Measurements from ENCODE around the gene TGM4.

Gene TGM4

DNA sequence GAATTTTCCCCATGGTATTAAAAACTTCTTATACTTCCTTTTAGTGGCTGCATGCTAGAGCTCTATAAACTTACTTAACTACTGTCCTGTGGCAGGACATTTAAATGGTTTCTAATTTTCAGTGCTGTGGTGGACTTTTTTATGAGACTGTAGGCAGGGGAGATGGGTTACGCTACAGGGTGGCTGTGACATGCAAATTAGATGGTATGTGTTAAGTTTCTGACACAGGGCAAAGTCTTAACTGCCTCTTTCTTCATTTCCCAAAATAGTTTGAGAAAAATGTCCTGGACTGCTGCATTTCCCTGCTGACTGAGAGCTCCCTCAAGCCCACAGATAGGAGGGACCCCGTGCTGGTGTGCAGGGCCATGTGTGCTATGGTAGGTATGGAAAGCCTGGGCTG, 22.0 kb downstream of the TGM4 start:
- H3K79me2 ChIP-seq (ENCODE audit: control insufficient read depth, insufficient read depth, low read length, unreplicated experiment) = no peaks in the 10 kb centered on the region
- H3K36me3 ChIP-seq (ENCODE audit: insufficient read depth, low read length) = no peaks in the 10 kb centered on the region
- no peak overlapping the region for H3K4me3 ChIP-seq (ENCODE audit: low read depth, low read length)
- no peak overlapping the region for H2AFZ ChIP-seq (ENCODE audit: low read length, unreplicated experiment)
- H3K27me3 ChIP-seq (ENCODE audit: insufficient read depth, low read length) = no peaks in the 10 kb centered on the region
- H3K27ac ChIP-seq (ENCODE audit: low read depth, low read length) = no peak overlapping the region
- peaks cover 20% of the 10 kb centered on the region for H3K4me1 ChIP-seq (ENCODE audit: control insufficient read depth, insufficient read depth, low read length, unreplicated experiment)

DNA sequence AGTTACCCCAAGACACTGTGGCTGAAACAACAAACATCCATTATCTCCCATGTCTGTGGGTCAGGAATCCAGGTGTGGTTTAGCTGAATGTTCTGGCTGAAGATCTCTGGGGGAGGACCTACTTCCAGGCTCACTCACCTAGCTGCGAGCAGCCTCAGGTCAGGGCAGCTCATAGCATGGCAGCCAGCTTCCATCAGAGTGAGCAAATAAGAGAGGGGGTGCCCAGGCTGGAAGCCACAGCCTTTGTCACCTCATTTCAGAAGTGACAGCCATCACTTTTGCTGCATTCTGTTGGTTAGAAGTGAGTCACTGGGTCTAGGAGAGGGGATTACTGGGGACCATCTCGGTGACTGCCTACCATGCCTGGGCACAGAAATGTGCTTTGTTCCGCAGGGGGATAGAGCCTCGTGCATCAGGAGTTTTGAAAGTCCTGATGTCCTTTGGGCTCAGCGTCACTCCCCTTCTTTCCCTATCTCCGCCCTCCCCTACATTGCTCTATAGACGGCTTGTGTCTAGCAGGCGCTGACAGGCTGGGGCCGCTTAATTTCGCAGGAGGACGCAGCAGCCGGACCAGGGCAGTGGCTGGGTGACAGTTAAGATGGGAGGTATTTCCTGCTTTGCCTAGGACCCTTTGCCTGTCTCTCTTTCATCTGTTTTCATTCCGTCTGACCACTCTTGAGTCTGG, 25.4 kb downstream of the TGM4 start:
- H3K27me3 ChIP-seq (ENCODE audit: insufficient read depth, low read length) = no peaks in the 10 kb centered on the region
- no peaks in the 10 kb centered on the region for H3K79me2 ChIP-seq (ENCODE audit: control insufficient read depth, insufficient read depth, low read length, unreplicated experiment)
- H3K36me3 ChIP-seq (ENCODE audit: insufficient read depth, low read length) = no peaks in the 10 kb centered on the region
- H3K27ac ChIP-seq (ENCODE audit: low read depth, low read length) = no peak overlapping the region
- no peak overlapping the region for H3K4me3 ChIP-seq (ENCODE audit: low read depth, low read length)
- no peaks in the 10 kb centered on the region for H3K4me1 ChIP-seq (ENCODE audit: control insufficient read depth, insufficient read depth, low read length, unreplicated experiment)
- no peak overlapping the region for H2AFZ ChIP-seq (ENCODE audit: low read length, unreplicated experiment)

DNA sequence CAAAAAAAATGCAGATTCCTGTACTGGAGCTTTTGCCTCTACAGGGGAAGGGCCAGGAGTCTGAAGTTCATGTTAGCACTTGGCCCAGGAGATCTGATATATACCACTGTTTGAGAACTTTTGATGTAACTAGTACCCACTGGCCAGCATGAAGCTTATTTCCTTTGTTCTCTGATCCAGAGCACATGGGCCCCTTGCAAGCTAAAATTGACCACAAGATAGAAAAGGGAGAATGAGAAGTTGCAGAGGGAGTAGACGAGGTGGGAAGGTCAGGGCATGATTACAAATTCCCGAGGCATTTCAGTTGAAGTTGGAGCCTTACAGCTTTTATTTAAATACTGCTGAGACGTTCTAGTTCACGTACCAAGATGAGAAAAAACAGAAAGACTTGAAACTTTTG, 28.2 kb downstream of the TGM4 start:
- Histone ChIP-seq H3K4me1 (ENCODE audit: control insufficient read depth, insufficient read depth, low read length, unreplicated experiment) (no peaks in the 10 kb centered on the region), H2AFZ (ENCODE audit: low read length, unreplicated experiment) (no peak overlapping the region), H3K79me2 (ENCODE audit: control insufficient read depth, insufficient read depth, low read length, unreplicated experiment) (no peaks in the 10 kb centered on the region), H3K27ac (ENCODE audit: low read depth, low read length) (no peak overlapping the region), H3K36me3 (ENCODE audit: insufficient read depth, low read length) (no peaks in the 10 kb centered on the region), H3K27me3 (ENCODE audit: insufficient read depth, low read length) (no peaks in the 10 kb centered on the region), H3K4me3 (ENCODE audit: low read depth, low read length) (no peak overlapping the region)

DNA sequence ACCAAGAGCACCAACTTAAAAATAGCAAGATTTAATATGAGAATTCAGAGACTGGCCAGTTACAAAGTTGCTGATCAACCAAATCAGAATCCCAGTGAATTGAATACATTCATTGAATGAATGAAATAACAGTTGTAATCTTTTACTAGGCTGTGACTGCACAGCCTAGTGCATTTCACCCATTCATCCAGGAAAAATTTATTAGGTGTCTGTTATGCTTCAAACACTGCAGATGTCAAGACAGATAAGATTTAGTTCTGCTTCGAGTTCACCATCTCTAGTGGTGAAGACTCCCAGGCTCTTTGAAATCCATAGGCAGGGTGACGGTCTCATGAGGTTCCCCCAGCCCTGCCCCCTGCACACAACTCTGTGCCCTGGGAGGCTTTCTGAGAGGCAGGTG, 28.9 kb downstream of the TGM4 start:
- H3K4me3 ChIP-seq (ENCODE audit: low read depth, low read length) = no peak overlapping the region
- no peaks in the 10 kb centered on the region for H3K4me1 ChIP-seq (ENCODE audit: control insufficient read depth, insufficient read depth, low read length, unreplicated experiment)
- no peaks in the 10 kb centered on the region for H3K79me2 ChIP-seq (ENCODE audit: control insufficient read depth, insufficient read depth, low read length, unreplicated experiment)
- no peaks in the 10 kb centered on the region for H3K27me3 ChIP-seq (ENCODE audit: insufficient read depth, low read length)
- no peak overlapping the region for H2AFZ ChIP-seq (ENCODE audit: low read length, unreplicated experiment)
- no peak overlapping the region for H3K27ac ChIP-seq (ENCODE audit: low read depth, low read length)
- H3K36me3 ChIP-seq (ENCODE audit: insufficient read depth, low read length) = no peaks in the 10 kb centered on the region

DNA sequence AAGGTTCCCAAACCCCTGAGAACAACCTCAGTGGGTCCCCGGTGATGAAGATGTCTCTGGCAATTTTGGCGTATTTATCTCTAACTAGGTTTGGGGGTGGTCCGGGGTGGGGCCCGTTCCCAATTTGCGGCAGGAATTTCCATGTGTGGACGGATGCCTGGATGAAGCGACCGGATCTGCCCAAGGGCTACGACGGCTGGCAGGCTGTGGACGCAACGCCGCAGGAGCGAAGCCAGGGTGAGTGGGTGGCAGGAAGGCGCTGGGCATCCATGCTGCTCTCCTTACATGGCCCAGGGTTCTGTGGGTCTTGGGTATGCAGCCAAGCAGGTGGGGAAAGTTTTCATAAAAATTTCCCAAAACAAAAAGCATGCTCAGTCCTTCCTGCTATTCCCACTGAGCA, 29.3 kb downstream of the TGM4 start:
- Histone ChIP-seq H3K27me3 (ENCODE audit: insufficient read depth, low read length) (no peaks in the 10 kb centered on the region), H3K36me3 (ENCODE audit: insufficient read depth, low read length) (no peaks in the 10 kb centered on the region), H3K4me3 (ENCODE audit: low read depth, low read length) (no peak overlapping the region), H3K4me1 (ENCODE audit: control insufficient read depth, insufficient read depth, low read length, unreplicated experiment) (no peaks in the 10 kb centered on the region), H3K79me2 (ENCODE audit: control insufficient read depth, insufficient read depth, low read length, unreplicated experiment) (no peaks in the 10 kb centered on the region), H2AFZ (ENCODE audit: low read length, unreplicated experiment) (no peak overlapping the region), H3K27ac (ENCODE audit: low read depth, low read length) (no peak overlapping the region)

DNA sequence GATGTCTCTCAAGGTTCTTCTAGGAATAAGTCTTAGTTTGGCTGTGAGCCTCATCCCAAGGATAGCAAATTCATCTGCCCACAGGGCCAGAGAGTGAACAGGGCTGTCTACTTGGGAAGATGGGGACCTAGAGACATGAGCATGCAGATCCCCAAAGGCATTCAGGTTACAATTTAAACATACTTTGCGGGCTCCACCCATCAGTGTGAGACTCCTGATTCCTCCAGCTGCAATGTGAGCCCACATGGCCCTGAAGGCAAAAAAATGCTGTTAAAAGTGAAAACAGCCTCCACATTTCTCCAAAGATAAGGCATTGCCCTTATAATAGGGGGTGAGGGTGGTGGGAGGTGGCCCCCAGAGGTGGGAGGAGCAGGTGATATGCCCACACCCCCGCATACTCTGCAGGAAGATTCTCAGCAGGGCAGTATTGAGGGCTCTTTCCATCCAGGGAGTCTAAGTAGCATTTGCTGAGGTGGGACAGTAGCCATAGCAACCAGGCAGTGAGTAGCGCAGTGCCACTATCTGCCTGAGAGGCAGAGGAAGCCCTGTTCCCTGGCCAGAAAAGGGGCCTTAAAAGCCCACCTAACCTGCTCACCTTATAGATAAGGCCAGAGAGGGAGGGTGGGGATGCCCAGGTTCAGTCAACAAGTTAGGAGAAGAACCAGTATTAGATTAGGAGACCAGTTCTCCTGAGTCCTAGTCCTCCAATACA, 31.2 kb downstream of the TGM4 start:
- no peak overlapping the region for H3K27ac ChIP-seq (ENCODE audit: low read depth, low read length)
- H3K4me1 ChIP-seq (ENCODE audit: control insufficient read depth, insufficient read depth, low read length, unreplicated experiment) = no peaks in the 10 kb centered on the region
- H3K36me3 ChIP-seq (ENCODE audit: insufficient read depth, low read length) = no peaks in the 10 kb centered on the region
- no peak overlapping the region for H3K4me3 ChIP-seq (ENCODE audit: low read depth, low read length)
- H3K27me3 ChIP-seq (ENCODE audit: insufficient read depth, low read length) = no peaks in the 10 kb centered on the region
- H2AFZ ChIP-seq (ENCODE audit: low read length, unreplicated experiment) = no peak overlapping the region
- H3K79me2 ChIP-seq (ENCODE audit: control insufficient read depth, insufficient read depth, low read length, unreplicated experiment) = no peaks in the 10 kb centered on the region

DNA sequence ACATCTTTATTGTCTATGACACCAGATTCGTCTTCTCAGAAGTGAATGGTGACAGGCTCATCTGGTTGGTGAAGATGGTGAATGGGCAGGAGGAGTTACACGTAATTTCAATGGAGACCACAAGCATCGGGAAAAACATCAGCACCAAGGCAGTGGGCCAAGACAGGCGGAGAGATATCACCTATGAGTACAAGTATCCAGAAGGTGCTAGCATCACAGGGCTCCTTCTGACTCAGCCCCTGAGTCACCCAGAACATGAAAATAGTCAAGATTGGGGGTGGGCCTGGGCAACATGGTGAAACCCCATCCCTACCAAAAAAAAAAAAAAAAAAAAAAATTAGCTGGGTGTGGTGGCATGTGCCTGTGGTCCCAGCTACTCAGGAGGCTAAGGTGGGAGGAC, 32.6 kb downstream of the TGM4 start:
- Histone ChIP-seq H3K4me3 (ENCODE audit: low read depth, low read length) (no peak overlapping the region), H3K27me3 (ENCODE audit: insufficient read depth, low read length) (no peaks in the 10 kb centered on the region), H2AFZ (ENCODE audit: low read length, unreplicated experiment) (no peak overlapping the region), H3K27ac (ENCODE audit: low read depth, low read length) (no peak overlapping the region), H3K79me2 (ENCODE audit: control insufficient read depth, insufficient read depth, low read length, unreplicated experiment) (no peaks in the 10 kb centered on the region), H3K4me1 (ENCODE audit: control insufficient read depth, insufficient read depth, low read length, unreplicated experiment) (no peaks in the 10 kb centered on the region), H3K36me3 (ENCODE audit: insufficient read depth, low read length) (no peaks in the 10 kb centered on the region)

DNA sequence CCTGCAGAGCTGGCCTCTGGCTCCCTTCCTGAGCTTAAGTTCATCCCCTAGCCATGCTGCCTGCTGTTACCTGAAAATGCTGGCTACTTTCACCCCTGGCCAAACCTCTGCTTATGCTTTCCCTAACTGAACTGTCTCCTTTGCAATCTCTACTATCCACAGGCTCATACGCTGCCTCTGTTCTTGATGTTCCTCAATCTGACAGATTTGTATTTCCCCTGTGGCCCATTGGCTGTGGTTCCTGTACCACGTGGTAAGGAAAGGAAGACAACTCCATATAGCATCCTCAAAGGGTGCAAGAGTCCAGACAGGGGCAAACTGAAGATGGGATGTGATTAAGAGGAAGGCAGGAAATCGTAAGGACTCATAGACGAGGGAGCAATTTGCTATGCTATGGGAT, 33.2 kb downstream of the TGM4 start:
- Histone ChIP-seq H2AFZ (ENCODE audit: low read length, unreplicated experiment) (no peak overlapping the region), H3K27ac (ENCODE audit: low read depth, low read length) (no peak overlapping the region), H3K36me3 (ENCODE audit: insufficient read depth, low read length) (no peaks in the 10 kb centered on the region), H3K4me1 (ENCODE audit: control insufficient read depth, insufficient read depth, low read length, unreplicated experiment) (no peaks in the 10 kb centered on the region), H3K27me3 (ENCODE audit: insufficient read depth, low read length) (no peaks in the 10 kb centered on the region), H3K4me3 (ENCODE audit: low read depth, low read length) (no peak overlapping the region), H3K79me2 (ENCODE audit: control insufficient read depth, insufficient read depth, low read length, unreplicated experiment) (no peaks in the 10 kb centered on the region)

DNA sequence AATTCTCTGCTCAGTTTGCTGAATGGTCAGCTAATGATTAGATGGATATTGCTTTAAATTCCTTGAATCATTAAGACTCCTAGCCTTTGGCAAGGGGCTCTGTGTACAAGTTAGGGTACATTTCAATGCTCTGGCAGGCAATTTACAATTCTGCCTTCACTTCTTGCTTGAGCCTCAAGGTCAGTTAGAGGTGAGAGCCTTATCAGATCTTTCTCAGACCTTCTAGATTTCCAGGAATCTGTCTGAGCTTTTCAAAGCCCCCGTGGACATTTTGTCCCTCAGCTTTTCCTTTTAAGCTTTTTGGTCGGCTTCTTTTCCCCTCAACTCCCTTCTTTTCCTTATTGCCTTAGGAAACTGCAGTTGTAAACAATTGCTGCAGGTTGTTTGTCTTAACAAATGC, 34.7 kb downstream of the TGM4 start:
- H3K4me1 ChIP-seq (ENCODE audit: control insufficient read depth, insufficient read depth, low read length, unreplicated experiment) = peaks cover 4% of the 10 kb centered on the region
- no peak overlapping the region for H3K27ac ChIP-seq (ENCODE audit: low read depth, low read length)
- H3K27me3 ChIP-seq (ENCODE audit: insufficient read depth, low read length) = no peaks in the 10 kb centered on the region
- no peaks in the 10 kb centered on the region for H3K79me2 ChIP-seq (ENCODE audit: control insufficient read depth, insufficient read depth, low read length, unreplicated experiment)
- H2AFZ ChIP-seq (ENCODE audit: low read length, unreplicated experiment) = no peak overlapping the region
- no peak overlapping the region for H3K4me3 ChIP-seq (ENCODE audit: low read depth, low read length)
- no peaks in the 10 kb centered on the region for H3K36me3 ChIP-seq (ENCODE audit: insufficient read depth, low read length)

DNA sequence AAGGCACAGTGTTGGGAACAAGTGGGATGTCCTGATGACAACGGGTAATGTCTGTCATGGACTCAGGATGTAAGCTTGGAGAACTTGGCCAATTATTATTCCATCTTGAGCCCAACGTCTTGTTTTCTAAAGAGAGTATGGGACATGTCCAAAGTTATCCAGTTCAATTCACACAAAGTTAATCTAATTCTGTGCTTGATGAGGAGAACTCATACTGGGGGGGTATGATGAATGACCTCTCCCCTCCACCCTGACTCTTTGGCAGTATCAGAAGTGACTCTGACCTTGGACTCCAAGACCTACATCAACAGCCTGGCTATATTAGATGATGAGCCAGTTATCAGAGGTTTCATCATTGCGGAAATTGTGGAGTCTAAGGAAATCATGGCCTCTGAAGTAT, 36.3 kb downstream of the TGM4 start:
- Histone ChIP-seq H3K79me2 (ENCODE audit: control insufficient read depth, insufficient read depth, low read length, unreplicated experiment) (no peaks in the 10 kb centered on the region), H3K4me1 (ENCODE audit: control insufficient read depth, insufficient read depth, low read length, unreplicated experiment) (peaks cover 4% of the 10 kb centered on the region), H3K27me3 (ENCODE audit: insufficient read depth, low read length) (no peaks in the 10 kb centered on the region), H3K4me3 (ENCODE audit: low read depth, low read length) (no peak overlapping the region), H2AFZ (ENCODE audit: low read length, unreplicated experiment) (no peak overlapping the region), H3K36me3 (ENCODE audit: insufficient read depth, low read length) (no peaks in the 10 kb centered on the region), H3K27ac (ENCODE audit: low read depth, low read length) (no peak overlapping the region)

DNA sequence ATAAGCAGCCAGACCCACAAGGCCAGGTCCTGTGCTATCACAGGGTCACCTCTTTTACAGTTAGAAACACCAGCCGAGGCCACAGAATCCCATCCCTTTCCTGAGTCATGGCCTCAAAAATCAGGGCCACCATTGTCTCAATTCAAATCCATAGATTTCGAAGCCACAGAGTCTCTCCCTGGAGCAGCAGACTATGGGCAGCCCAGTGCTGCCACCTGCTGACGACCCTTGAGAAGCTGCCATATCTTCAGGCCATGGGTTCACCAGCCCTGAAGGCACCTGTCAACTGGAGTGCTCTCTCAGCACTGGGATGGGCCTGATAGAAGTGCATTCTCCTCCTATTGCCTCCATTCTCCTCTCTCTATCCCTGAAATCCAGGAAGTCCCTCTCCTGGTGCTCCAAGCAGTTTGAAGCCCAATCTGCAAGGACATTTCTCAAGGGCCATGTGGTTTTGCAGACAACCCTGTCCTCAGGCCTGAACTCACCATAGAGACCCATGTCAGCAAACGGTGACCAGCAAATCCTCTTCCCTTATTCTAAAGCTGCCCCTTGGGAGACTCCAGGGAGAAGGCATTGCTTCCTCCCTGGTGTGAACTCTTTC, 39.6 kb downstream of the TGM4 start:
- Histone ChIP-seq H2AFZ (ENCODE audit: low read length, unreplicated experiment) (no peak overlapping the region), H3K36me3 (ENCODE audit: insufficient read depth, low read length) (no peaks in the 10 kb centered on the region), H3K27me3 (ENCODE audit: insufficient read depth, low read length) (no peaks in the 10 kb centered on the region), H3K4me1 (ENCODE audit: control insufficient read depth, insufficient read depth, low read length, unreplicated experiment) (peaks cover 4% of the 10 kb centered on the region), H3K4me3 (ENCODE audit: low read depth, low read length) (no peak overlapping the region), H3K79me2 (ENCODE audit: control insufficient read depth, insufficient read depth, low read length, unreplicated experiment) (no peaks in the 10 kb centered on the region), H3K27ac (ENCODE audit: low read depth, low read length) (no peak overlapping the region)

Measured in ACC112 (cell line).